DOHH2 (cell line): Measurements from ENCODE around the gene SEC63.
A peak's percentile ranks its signal among the peaks of the same experiment; 100 is the strongest.

ENCODE experiments used
- H3F3A ChIP-seq: fragments of 200-600 bp; sonication (generic), shearing (Covaris generic); 2 replicates; pipeline ENCODE4 v1.6.0; 2016; ENCODE audit warnings: antibody characterized with exemption, mild to moderate bottlenecking; ENCODE audit not compliant: control insufficient read depth, insufficient read depth
- H3K27ac ChIP-seq: fragments of 200-600 bp; sonication (generic); 2 replicates; pipeline ENCODE4 v1.5.1; 2014; ENCODE audit warnings: low read depth, mild to moderate bottlenecking, low read length, moderate library complexity
- H3K27me3 ChIP-seq: fragments of 200-600 bp; sonication (generic); 2 replicates; pipeline ENCODE4 v1.6.1; 2014; ENCODE audit warnings: mild to moderate bottlenecking, low read length, mixed read lengths; ENCODE audit not compliant: control insufficient read depth
- H3K36me3 ChIP-seq: fragments of 200-600 bp; sonication (generic); 2 replicates; pipeline ENCODE4 v1.6.1; 2014; ENCODE audit warnings: mild to moderate bottlenecking, low read length, moderate library complexity, mixed read lengths; ENCODE audit not compliant: control insufficient read depth
- H3K4me1 ChIP-seq: fragments of 200-600 bp; sonication (generic); 2 replicates; pipeline ENCODE4 v1.6.1; 2014; ENCODE audit warnings: mild to moderate bottlenecking, low read length, mixed read lengths; ENCODE audit not compliant: control insufficient read depth
- H3K4me2 ChIP-seq: fragments of 200-600 bp; sonication (generic); 2 replicates; pipeline ENCODE4 v1.6.0; 2014; ENCODE audit warnings: mild to moderate bottlenecking, low read length, moderate library complexity
- H3K4me3 ChIP-seq: fragments of 200-600 bp; sonication (generic); 2 replicates; pipeline ENCODE4 v1.5.1; 2014; ENCODE audit warnings: mild to moderate bottlenecking, low read length, mixed read lengths
- H3K79me2 ChIP-seq: fragments of 200-600 bp; sonication (generic); 2 replicates; pipeline ENCODE4 v1.6.1; 2014; ENCODE audit warnings: mild to moderate bottlenecking, low read length, mixed read lengths; ENCODE audit not compliant: control insufficient read depth
- H3K9me2 ChIP-seq: fragments of 200-600 bp; sonication (generic); replicated peaks from 2 replicates; pipeline ENCODE4 v1.6.1; 2014; ENCODE audit warnings: mild to moderate bottlenecking, low read length, mixed read lengths; ENCODE audit not compliant: control insufficient read depth
- H3K9me3 ChIP-seq: fragments of 200-600 bp; sonication (generic); 2 replicates; pipeline ENCODE4 v1.6.1; 2014; ENCODE audit warnings: antibody characterized with exemption, low read length, mixed read lengths; ENCODE audit not compliant: control insufficient read depth, insufficient read depth
- H4K20me1 ChIP-seq: fragments of 200-600 bp; sonication (generic); 2 replicates; pipeline ENCODE4 v1.6.0; 2014; ENCODE audit warnings: low read depth, mild to moderate bottlenecking, antibody characterized with exemption, low read length, moderate library complexity; ENCODE audit not compliant: control insufficient read depth, insufficient read depth
- EZH2phosphoT487 ChIP-seq: fragments of 200-600 bp; sonication (generic); IDR thresholded peaks from 2 replicates; pipeline ENCODE4 v1.6.1; 2017; ENCODE audit warnings: borderline replicate concordance, mild to moderate bottlenecking, antibody characterized with exemption, low read length, moderate library complexity, mixed read lengths
- TF ChIP-seq, protein P1 (sequence below): fragments of 200-600 bp; sonication (generic); IDR thresholded peaks from one replicate; pipeline ENCODE4 v1.5.1; 2014; ENCODE audit warnings: antibody characterized with exemption, mild to moderate bottlenecking, low read depth, low read length; ENCODE audit not compliant: poor library complexity, severe bottlenecking

Gene SEC63

DNA sequence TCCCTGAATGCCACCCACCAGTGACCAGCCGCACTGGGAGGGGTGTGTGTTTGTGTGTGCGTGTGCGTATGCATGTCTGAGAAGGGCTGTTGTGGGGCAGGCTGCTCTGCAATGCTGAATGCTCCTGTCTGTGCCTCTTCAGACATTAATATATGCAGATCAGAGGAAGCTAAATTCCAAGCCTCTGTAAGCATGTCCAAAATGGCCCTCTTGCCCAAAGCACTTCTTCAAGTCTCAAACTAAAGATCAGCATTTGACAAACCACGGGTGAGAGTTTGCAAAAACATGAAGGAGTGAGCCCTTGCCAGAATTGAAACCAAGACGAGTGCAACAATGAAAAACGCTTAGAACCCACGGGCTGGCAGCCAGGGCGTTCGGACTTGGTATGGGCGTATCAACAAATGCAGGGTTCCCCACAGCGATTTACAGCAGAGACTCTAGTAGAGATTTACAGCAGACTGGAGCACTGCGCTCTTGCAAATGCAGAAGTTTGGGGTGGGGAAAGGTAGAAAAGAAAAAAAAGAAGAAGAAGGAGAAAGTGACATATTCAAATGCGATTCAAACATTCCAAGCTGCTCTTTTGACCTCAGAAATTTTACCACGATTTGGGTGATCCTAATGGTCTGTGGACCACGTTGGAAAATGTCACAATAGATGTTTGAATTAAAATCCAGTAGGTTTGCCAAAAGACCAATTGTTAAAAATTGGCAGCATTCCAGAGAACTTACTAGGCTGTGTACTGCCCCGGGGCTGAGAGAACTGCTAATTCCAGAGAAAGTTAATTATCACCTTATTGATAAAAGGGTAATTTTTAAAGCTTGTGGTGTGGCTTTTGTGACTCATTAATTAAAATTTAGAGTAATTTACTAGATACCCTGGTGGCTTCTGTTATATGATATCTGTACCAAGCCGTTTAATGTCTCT, 137.4 kb downstream of the SEC63 start:
- Histone ChIP-seq H3K4me3 (no peak overlapping the region), H3K27me3 (peaks cover 68% of the 10 kb centered on the region), H3K36me3 (no peaks in the 10 kb centered on the region), H3K4me2 (no peak overlapping the region), H3K27ac (no peak overlapping the region), H3K9me2 (no peaks in the 10 kb centered on the region), H3K9me3 (no peaks in the 10 kb centered on the region), H3K4me1 (peaks cover 18% of the 10 kb centered on the region), H4K20me1 (no peaks in the 10 kb centered on the region), H3K79me2 (no peaks in the 10 kb centered on the region), H3F3A (no peaks in the 10 kb centered on the region)
- TF ChIP-seq EZH2phosphoT487, result peak; percentile 78; the same call in 1 of the 2 replicates
- TF ChIP-seq, protein P1, sequence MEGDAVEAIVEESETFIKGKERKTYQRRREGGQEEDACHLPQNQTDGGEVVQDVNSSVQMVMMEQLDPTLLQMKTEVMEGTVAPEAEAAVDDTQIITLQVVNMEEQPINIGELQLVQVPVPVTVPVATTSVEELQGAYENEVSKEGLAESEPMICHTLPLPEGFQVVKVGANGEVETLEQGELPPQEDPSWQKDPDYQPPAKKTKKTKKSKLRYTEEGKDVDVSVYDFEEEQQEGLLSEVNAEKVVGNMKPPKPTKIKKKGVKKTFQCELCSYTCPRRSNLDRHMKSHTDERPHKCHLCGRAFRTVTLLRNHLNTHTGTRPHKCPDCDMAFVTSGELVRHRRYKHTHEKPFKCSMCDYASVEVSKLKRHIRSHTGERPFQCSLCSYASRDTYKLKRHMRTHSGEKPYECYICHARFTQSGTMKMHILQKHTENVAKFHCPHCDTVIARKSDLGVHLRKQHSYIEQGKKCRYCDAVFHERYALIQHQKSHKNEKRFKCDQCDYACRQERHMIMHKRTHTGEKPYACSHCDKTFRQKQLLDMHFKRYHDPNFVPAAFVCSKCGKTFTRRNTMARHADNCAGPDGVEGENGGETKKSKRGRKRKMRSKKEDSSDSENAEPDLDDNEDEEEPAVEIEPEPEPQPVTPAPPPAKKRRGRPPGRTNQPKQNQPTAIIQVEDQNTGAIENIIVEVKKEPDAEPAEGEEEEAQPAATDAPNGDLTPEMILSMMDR, result no peak

DNA sequence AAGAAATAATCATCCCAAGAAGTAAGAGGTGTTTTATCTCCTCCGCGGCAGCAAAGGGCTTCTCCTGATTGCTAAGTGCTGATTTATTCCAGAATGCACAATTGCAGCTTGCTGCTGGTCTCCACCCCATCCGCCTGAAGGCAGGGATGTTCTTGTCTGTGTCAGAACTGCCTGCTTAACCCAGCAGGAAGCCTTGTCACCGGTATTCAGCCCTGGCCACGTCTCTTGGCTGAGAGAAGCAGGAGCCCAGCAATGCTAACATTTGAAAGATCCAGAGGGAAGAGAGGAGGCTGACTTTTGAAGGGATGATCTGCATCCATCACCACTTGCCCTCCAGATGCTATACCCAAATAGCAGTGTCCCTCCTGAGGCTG, 138.1 kb downstream of the SEC63 start:
- Histone ChIP-seq H3K79me2 (no peaks in the 10 kb centered on the region), H3K9me2 (no peaks in the 10 kb centered on the region), H3K4me3 (no peak overlapping the region), H3K27ac (no peak overlapping the region), H3K27me3 (peaks cover 67% of the 10 kb centered on the region), H3K9me3 (no peaks in the 10 kb centered on the region), H3K4me1 (peaks cover 18% of the 10 kb centered on the region), H3F3A (no peaks in the 10 kb centered on the region), H3K4me2 (no peak overlapping the region), H3K36me3 (no peaks in the 10 kb centered on the region), H4K20me1 (no peaks in the 10 kb centered on the region)
- TF ChIP-seq EZH2phosphoT487, result no peak
- TF ChIP-seq, protein P1, result no peak

DNA sequence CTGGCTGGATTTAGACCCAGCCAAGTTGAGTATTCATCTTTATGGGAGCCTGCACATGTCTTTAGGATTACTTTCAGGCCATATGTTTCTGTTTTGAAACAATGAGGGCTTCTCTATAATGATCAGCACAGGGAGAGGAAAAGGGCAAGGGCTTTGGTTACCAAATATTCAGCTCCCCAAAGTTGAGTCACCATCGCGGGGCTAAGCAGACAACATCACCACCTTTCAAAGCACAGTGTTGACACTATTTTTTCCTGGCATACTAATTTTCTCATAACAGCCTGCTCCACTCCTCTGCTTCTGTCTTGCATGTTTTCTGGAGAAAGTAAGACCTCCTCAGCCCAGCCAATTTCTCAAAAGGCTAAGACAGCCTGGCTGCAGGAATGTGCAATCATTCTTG, 138.8 kb downstream of the SEC63 start:
- H3K9me3 ChIP-seq, result no peaks in the 10 kb centered on the region
- H3F3A ChIP-seq, result no peaks in the 10 kb centered on the region
- H3K9me2 ChIP-seq, result no peaks in the 10 kb centered on the region
- no peaks in the 10 kb centered on the region for H4K20me1 ChIP-seq
- peaks cover 59% of the 10 kb centered on the region for H3K27me3 ChIP-seq
- H3K4me3 ChIP-seq, result no peak overlapping the region
- no peak overlapping the region for H3K27ac ChIP-seq
- peaks cover 14% of the 10 kb centered on the region for H3K4me1 ChIP-seq
- no peaks in the 10 kb centered on the region for H3K36me3 ChIP-seq
- no peak overlapping the region for H3K4me2 ChIP-seq
- H3K79me2 ChIP-seq, result no peaks in the 10 kb centered on the region
- TF ChIP-seq, protein P1, result no peak
- no peak for TF ChIP-seq EZH2phosphoT487
